Adrenal gland (tissue), 5 donors: ENCODE measurements around the gene EIF4G3.

Source experiments
- CTCF ChIP-seq, 6 experiments: fragments of 450-650 bp in 4 of 6; fragments of 200-600 bp in 2 of 6; sonication (generic) in 1 of 6; IDR thresholded peaks; 1 replicate in 5 of 6; 2 replicates in 1 of 6; pipeline versions ENCODE4 v1.5.1 to v1.8.0; 2016 to 2021; ENCODE audit warnings: antibody characterized with exemption in 6 of 6, mild to moderate bottlenecking in 2 of 6, moderate library complexity in 1 of 6
- POLR2A ChIP-seq, 2 donors: fragments of 450-650 bp; IDR thresholded peaks; one replicate each; pipeline ENCODE4 v1.6.1; 2017; ENCODE audit warnings: antibody characterized with exemption in 2 of 2, mild to moderate bottlenecking in 2 of 2, moderate library complexity in 1 of 2
- donor health status: DM: no; HTN: no; CAD: no.

- no peak for TF ChIP-seq CTCF (IDR thresholded peaks at IDR 0.05)
- TF ChIP-seq POLR2A (IDR thresholded peaks at IDR 0.05) = no peak
Observed at GRCh38 chr1:20964540-20965484, 211.9 kb downstream of the EIF4G3 start.
